ENCODE data around the gene ANO7. TPM values are rescaled to one million over a fixed set of nuclear protein-coding genes. Genes with fewer than 3 reads are reported as not detected.

The ANO7 gene
- total RNA-seq, 1 experiment from 2014 or later = 5.2 TPM

GRCh38 chr2:241199897-241200821 lies 11.7 kb downstream of the ANO7 start:
- H2BK120ac ChIP-seq (ENCODE audit: low read depth, low read length, poor library complexity, severe bottlenecking) = no peak overlapping the region
- H3K27ac Mint-ChIP-seq = no peak overlapping the region; a peak in 1 of 7 replicates
- H3K36me3 Mint-ChIP-seq (ENCODE audit: insufficient read depth in 1 of 3, low read depth in 3 of 3) = no peaks in the 10 kb centered on the region; a peak in 1 of 7 replicates
- no peak overlapping the region for H3K4ac ChIP-seq (ENCODE audit: low read depth, low read length)
- no peak overlapping the region for H2BK15ac ChIP-seq (ENCODE audit: low read depth, low read length)
- no peaks in the 10 kb centered on the region for H3K9me3 Mint-ChIP-seq
- no peak overlapping the region for H2AFZ ChIP-seq (ENCODE audit: low read length)
- no peak overlapping the region for H2AK5ac ChIP-seq (ENCODE audit: insufficient read length, low read length)
- H2BK12ac ChIP-seq (ENCODE audit: insufficient read length, low read depth, low read length) = no peak overlapping the region
- no peaks in the 10 kb centered on the region for H3K79me2 ChIP-seq (ENCODE audit: insufficient read depth, low read length)
- H3K14ac ChIP-seq (ENCODE audit: insufficient read depth, low read length) = no peak overlapping the region; the same call in 1 of the 2 replicates
- WGBS (ENCODE audit: extremely low coverage, insufficient read length, low lambda C conversion rate) = no CpG with 5 or more reads among the region's 42 CpGs
- no peaks in the 10 kb centered on the region for H3K9me3 ChIP-seq (ENCODE audit: control insufficient read depth, low read depth, low read length)
- H3K4me1 Mint-ChIP-seq = peaks cover 0 to 4% of the 10 kb centered on the region in 2 experiments; a peak in 1 of 4 replicates
- no peaks in the 10 kb centered on the region for H3K4me1 ChIP-seq (ENCODE audit: insufficient read depth, low read length)
- H3K4me2 ChIP-seq (ENCODE audit: insufficient read depth, insufficient read length, low read length) = no peak overlapping the region
- H3T11ph ChIP-seq (ENCODE audit: low read length) = no peak overlapping the region
- H3K27ac ChIP-seq (ENCODE audit: insufficient read length, low read depth, low read length) = no peak overlapping the region
- no peaks in the 10 kb centered on the region for H3K27me3 ChIP-seq (ENCODE audit: insufficient read depth, low read length)
- H3K23ac ChIP-seq (ENCODE audit: insufficient read length, low read depth, low read length) = no peak overlapping the region
- H3K9ac ChIP-seq (ENCODE audit: extremely low read depth, insufficient read length, low read length) = no peak overlapping the region
- H3K56ac ChIP-seq (ENCODE audit: insufficient read length, low read depth, low read length) = no peak overlapping the region
- H4K8ac ChIP-seq (replicated peaks; ENCODE audit: insufficient read length, low read depth, low read length) = no peak overlapping the region
- no peak for TF ChIP-seq CTCF (conservative IDR thresholded peaks at IDR 0.05)
- H3K23me2 ChIP-seq (ENCODE audit: insufficient read length, low read depth, low read length, poor library complexity, severe bottlenecking) = no peaks in the 10 kb centered on the region
- H2BK20ac ChIP-seq (ENCODE audit: low read depth, low read length, poor library complexity, severe bottlenecking) = no peak overlapping the region
- no peak for DNase-seq
- no peaks in the 10 kb centered on the region for H3K79me1 ChIP-seq (ENCODE audit: insufficient read depth, low read depth, low read length, poor library complexity, severe bottlenecking)
- H3K4me3 Mint-ChIP-seq = no peak overlapping the region; a peak in 1 of 5 replicates
- H3K27me3 Mint-ChIP-seq (ENCODE audit: low read depth) = no peaks in the 10 kb centered on the region; the same call in none of the 2 replicates
- no peaks in the 10 kb centered on the region for H4K20me1 ChIP-seq (ENCODE audit: control insufficient read depth, insufficient read depth, insufficient read length)
- H3K18ac ChIP-seq (ENCODE audit: insufficient read length, low read depth, low read length) = no peak overlapping the region
- no peak overlapping the region for H2BK5ac ChIP-seq (ENCODE audit: insufficient read length, low read length)
- H4K5ac ChIP-seq (ENCODE audit: insufficient read length, low read depth, low read length) = no peak overlapping the region
- H4K91ac ChIP-seq (ENCODE audit: insufficient read length, low read depth, low read length) = no peak overlapping the region
